RWPE2 (cell line): Measurements from ENCODE around the gene OTOF.

Experiments used
- ATAC-seq: fragments of 200-7000 bp; cut with Tn5 transposase; 3 replicates; pipeline ENCODE4 v1.9.1; 2021; ENCODE audit warnings: low read depth
- DNase-seq: peaks from one replicate; pipeline ENCODE4 v3.0.0-alpha.2; 2020; ENCODE audit warnings: low spot score
- H3K27ac ChIP-seq: fragments of 450-650 bp; 2 replicates; pipeline ENCODE4 v1.5.1; 2017; ENCODE audit warnings: mild to moderate bottlenecking; ENCODE audit not compliant: poor library complexity, severe bottlenecking
- H3K27me3 ChIP-seq: fragments of 250-450 bp; sonication (Bioruptor Pico); 2 replicates; pipeline ENCODE4 v1.5.1; 2021; ENCODE audit warnings: mild to moderate bottlenecking, moderate library complexity; ENCODE audit not compliant: insufficient read depth, poor library complexity, severe bottlenecking
- H3K36me3 ChIP-seq: fragments of 250-450 bp; sonication (Bioruptor Pico); 2 replicates; pipeline ENCODE4 v1.5.1; 2020; ENCODE audit warnings: low read depth, mild to moderate bottlenecking, moderate library complexity
- H3K4me1 ChIP-seq: fragments of 250-450 bp; sonication (Bioruptor Pico); 2 replicates; pipeline ENCODE4 v1.5.1; 2021; ENCODE audit warnings: mild to moderate bottlenecking, moderate library complexity; ENCODE audit not compliant: insufficient read depth, poor library complexity, severe bottlenecking
- H3K4me3 ChIP-seq: fragments of 250-450 bp; sonication (Bioruptor Pico); 2 replicates; pipeline ENCODE4 v1.5.1; 2021; ENCODE audit warnings: mild to moderate bottlenecking, moderate library complexity; ENCODE audit not compliant: severe bottlenecking
- H3K9me3 ChIP-seq: fragments of 250-450 bp; sonication (Bioruptor Pico); 2 replicates; pipeline ENCODE4 v1.5.1; 2021; ENCODE audit warnings: mild to moderate bottlenecking, moderate library complexity; ENCODE audit not compliant: severe bottlenecking
- CTCF ChIP-seq: fragments of 450-650 bp; IDR thresholded peaks from one replicate; pipeline ENCODE4 v1.5.1; 2017; ENCODE audit warnings: mild to moderate bottlenecking, moderate library complexity; ENCODE audit not compliant: poor library complexity, severe bottlenecking

Gene OTOF

DNA sequence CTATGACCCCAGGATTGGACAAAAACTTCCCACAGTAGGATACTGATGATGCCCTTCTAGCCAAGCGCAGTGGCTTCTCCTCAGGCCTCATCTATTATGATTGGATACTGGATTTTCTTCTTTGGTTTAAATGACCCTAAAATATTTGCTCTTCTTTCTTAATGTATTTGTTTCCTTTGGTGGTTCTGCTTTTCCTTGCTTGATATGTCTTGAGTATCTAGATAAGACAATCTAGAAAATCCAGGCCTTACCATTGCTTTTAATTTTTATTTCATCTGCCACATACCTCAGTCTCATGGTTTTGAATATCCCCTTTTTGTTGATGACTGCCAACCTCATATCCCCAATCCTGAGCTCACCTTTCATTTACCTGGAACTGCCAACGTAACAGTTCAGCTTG lies 35.6 kb downstream of the OTOF start:
- Histone ChIP-seq H3K4me1 (no peaks in the 10 kb centered on the region), H3K27me3 (no peaks in the 10 kb centered on the region), H3K4me3 (no peak overlapping the region), H3K9me3 (no peaks in the 10 kb centered on the region), H3K27ac (no peak overlapping the region), H3K36me3 (no peaks in the 10 kb centered on the region)
- ATAC-seq = no peak
- DNase-seq = no peak
- no peak for TF ChIP-seq CTCF

DNA sequence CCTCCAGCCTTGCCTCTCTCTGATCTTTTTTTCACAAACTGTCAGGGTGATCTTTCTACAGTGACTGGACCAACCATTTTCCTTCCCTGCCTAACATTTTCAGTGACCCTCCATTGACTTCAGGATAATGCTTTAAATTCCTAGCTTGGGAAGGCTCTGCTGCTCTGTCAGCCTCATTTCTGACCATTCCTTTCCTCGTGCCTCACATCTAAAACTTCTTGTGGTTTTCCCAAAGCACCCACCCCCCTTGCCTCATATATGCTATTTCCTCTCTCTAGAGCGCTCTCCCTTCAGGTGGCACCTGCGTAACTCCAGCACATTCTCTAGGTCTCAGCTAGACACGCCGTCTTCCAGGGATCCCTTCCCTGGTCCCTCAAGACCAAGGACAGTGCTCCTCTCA lies 39.0 kb downstream of the OTOF start:
- no peak for TF ChIP-seq CTCF
- no peak for ATAC-seq
- Histone ChIP-seq H3K27ac (no peak overlapping the region), H3K4me3 (no peak overlapping the region), H3K27me3 (no peaks in the 10 kb centered on the region), H3K9me3 (no peaks in the 10 kb centered on the region), H3K36me3 (no peaks in the 10 kb centered on the region), H3K4me1 (no peaks in the 10 kb centered on the region)
- DNase-seq = no peak

- H3K27ac ChIP-seq = no peak overlapping the region
- H3K9me3 ChIP-seq = no peaks in the 10 kb centered on the region
- H3K4me3 ChIP-seq = no peak overlapping the region
- H3K27me3 ChIP-seq = no peaks in the 10 kb centered on the region
- ATAC-seq (no peak), DNase-seq (no peak)
- no peaks in the 10 kb centered on the region for H3K4me1 ChIP-seq
- no peak for TF ChIP-seq CTCF
- no peaks in the 10 kb centered on the region for H3K36me3 ChIP-seq
Measured at GRCh38 chr2:26438526-26438925, 39.4 kb downstream of the OTOF start.

DNA sequence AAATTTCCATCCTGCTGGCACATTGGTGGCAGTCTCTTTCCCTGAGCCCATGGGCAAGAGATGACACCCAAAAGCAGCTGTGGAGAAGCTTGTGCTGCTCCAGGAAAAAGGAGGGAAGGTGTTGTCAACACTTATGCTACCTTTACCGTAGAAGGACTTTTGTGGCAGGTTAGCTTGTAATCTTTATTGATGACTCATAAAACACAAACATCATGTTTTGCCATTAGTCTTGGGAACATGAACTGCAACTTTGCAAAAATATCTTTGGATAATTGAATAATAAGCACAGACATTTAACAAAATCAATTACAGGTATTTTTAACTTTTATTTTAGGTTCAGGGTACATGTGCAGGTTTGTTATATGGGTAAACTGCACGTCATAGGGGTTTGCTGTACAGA lies 42.8 kb downstream of the OTOF start:
- no peak for TF ChIP-seq CTCF
- H3K9me3 ChIP-seq = no peaks in the 10 kb centered on the region
- no peak overlapping the region for H3K4me3 ChIP-seq
- no peak for DNase-seq
- no peaks in the 10 kb centered on the region for H3K27me3 ChIP-seq
- no peak for ATAC-seq
- no peak overlapping the region for H3K27ac ChIP-seq
- no peaks in the 10 kb centered on the region for H3K4me1 ChIP-seq
- no peaks in the 10 kb centered on the region for H3K36me3 ChIP-seq

DNA sequence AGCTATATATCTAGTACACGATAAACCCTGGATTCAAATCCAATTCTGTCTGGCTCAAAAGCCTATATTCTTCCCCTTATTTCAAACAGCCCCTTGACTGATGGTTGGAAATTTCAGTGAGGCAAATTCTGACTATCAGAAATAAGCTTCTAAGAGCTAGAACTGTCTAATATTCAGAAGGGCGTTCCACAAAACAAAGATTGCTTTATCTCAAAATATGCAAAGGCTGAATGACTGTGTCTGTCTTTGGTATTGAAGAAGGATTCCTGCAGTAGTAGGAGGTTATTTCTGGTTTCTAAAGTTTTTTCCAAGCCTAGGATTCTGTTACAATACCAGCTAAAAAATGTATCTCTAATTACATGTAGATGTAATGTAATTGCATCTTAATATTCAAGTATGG lies 45.1 kb downstream of the OTOF start:
- no peak for TF ChIP-seq CTCF
- Histone ChIP-seq H3K9me3 (no peaks in the 10 kb centered on the region), H3K36me3 (no peaks in the 10 kb centered on the region), H3K27me3 (no peaks in the 10 kb centered on the region), H3K27ac (no peak overlapping the region), H3K4me3 (no peak overlapping the region), H3K4me1 (no peaks in the 10 kb centered on the region)
- ATAC-seq (no peak), DNase-seq (no peak)
